AML-193 (cell line): Measurements from ENCODE around the gene UBL4A.

ENCODE experiments used
- DNase-seq, 2 experiments: peaks; one replicate each; lab custom pipeline; 2025; lab: John Stamatoyannopoulos, UW

UBL4A gene

DNA sequence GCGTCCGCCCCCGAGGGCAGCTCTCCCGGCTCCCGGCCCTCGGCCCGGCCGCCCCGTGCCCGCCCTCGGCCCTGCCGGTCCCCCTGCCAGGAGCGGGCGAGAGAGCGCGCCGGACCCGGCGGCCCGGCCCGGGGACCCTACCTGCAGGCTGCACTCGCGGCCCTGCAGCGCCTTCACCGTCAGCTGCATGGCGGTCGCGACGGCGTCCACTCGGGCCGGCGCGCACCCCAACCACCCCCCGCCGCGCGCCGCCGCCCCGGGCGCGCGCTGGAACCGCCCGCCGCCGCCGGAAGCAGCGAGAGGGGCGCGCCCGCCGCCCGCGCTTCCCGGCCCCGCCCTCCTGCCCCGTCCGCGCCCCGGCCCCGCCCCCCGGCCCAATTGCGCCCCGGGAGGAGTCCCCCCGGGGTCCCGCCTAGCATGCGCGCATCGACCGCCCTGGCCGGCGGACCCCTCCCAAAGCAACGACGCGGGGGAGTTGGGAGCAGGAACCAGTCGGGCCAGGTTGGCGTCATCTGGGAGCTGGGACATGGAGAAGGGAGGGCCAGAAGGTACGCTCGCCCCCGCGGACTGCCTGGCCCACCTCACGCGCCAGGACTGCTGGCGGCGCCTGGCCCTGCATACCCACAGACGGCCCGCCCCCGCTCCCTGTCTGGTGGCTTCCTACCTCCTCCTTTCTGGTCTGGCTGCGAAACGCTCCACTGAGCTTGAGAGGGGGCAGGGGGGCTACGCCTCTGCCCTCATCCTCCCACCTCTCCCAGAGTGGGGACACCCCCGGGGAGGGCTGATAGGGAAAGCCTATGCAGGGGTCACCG, at the start of gene UBL4A:
Gene UBL4A, minus strand, starts transcription at position 220 of the 812 bp plus-strand sequence. Its CDS starts 31 bp downstream, at position 189.
- DNase-seq = peak in 1 of 2 experiments; percentile 4

DNA sequence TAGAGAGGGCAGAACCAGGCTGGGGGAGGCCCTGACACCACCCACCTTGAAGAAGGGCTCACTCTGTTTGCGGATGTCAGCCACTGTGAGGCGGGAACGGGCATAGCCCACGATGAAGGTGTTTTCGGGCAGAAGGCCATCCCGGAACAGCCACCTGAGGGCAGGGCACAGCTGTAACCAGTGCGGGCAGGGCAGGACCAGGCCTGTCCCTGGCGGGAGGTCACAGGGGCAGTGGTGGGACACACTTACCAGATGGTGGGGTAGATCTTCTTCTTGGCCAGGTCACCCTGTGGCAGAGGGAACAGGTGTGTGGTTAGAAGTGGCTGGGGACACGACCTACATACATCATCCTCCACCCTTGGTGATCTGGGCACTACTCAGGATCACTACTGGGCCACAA, 49.5 kb upstream of the UBL4A start:
- DNase-seq = no peak

DNA sequence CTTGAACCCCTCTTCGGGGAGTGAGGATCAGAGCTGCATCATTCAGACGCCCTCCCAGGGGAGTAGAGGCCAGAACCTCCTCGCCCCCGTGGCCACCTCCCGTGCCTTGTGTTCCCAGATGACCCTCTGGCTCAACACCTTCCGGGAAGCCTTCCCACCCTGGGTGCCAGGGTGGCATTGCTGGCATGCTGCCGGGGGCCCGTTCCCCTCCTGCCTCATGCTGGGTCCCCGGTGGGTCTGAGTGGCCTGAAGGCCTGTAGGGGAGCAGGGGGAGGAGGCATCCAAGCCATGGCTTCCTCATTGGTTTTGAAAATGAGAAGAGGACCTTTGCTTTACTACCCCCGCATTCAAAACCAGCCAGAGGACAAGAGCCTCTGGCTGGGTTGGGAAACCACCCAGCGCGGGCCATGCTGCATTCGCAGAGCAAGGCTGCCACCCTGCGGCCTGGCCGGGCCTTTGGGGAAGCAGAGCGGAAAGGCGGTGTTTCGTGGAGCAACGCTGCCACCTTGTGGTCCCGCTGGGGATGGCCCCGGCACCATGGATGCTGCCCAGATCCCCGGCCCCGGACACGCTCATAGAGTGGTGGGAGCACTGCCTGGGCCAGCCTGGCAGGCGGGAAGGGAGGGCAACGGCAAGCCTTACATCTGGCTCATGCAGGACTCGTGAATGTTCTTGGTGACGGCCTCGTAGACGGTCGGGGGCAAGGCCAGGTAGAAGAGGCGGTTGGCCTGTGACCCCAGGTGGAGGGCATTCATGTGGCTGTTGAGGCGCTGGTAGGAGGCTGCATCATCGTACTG, 48.3 kb upstream of the UBL4A start:
- peak; percentile 63 to 68 for DNase-seq

DNA sequence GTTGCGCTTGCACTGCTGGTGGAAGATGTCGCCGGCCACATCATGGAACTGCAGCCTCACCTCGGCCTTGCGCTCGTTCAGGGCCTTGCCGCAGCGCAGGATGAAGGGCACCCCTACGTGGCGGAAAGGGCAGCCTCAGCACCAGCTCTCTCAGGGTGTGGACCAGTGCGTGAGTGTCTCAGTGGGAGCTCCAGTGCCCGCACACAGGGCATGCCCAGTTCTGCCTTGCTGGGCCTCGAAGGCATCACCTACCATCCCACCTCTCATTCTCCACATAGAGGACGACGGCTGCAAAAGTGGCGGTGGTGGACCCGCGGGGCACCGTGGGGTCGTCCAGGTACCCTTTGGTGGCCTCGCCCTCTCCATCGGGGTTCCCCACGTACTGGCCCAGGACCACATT, 46.3 kb upstream of the UBL4A start:
- no peak for DNase-seq

DNA sequence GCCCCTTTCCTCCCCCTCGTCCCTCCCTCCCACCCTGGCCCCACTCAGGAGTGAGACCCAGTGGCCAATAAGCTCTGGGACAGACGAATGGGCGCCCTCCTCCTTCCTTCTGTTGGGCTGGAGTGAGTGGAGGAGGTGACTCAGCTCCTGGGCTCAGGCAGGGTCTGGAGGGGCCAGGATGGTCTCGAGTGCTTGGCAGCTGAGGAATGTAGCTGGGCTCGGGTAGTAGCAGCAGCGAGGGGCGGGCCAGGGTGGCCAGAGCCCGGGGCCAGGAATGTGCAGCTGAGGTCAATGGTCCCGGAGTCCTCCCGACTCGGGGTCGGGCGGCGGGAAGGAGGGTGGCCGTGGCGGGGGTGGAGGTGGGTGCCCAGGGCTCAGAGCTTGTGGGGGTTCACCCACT, 45.2 kb upstream of the UBL4A start:
- DNase-seq = no peak

DNA sequence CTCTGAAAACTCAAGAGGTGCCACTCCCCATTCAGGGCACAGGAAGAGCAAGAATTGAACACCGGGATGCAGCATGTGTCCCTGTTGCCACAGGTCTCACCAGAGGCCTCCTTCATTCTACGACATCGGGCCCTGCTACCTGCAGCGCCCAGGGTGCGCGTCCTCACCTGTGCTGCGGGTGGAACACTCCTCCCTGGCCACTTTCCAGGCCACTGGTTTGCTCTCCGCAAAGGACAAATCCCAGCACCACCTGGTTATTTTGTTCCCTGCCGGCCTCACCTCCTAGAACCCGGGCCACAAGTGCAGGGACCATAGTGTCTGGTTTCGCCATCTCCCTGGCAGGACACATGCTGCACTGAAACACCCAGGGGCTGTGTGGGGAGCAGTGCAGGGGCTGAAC, 43.9 kb upstream of the UBL4A start:
- DNase-seq = no peak

DNA sequence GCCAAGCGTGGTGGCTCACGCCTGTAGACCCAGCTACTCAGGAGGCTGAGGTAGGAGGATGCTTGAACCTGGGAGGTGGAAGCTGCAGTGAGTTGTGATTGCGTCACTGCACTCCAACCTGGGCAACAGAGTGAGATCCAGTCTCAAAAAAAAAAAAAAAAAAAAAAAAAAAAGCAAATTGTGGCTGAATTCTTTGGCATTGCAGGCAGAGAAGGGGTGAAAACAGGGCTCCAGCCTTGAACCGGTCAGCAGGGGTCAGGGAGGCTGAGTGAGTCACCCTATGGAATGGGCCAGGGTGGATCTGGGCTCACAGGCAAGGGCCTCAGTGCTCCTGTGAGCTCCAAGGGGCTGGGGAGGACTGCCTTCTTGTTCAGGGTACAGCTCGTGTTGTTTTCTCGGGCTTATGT, 42.8 kb upstream of the UBL4A start:
- no peak for DNase-seq

DNA sequence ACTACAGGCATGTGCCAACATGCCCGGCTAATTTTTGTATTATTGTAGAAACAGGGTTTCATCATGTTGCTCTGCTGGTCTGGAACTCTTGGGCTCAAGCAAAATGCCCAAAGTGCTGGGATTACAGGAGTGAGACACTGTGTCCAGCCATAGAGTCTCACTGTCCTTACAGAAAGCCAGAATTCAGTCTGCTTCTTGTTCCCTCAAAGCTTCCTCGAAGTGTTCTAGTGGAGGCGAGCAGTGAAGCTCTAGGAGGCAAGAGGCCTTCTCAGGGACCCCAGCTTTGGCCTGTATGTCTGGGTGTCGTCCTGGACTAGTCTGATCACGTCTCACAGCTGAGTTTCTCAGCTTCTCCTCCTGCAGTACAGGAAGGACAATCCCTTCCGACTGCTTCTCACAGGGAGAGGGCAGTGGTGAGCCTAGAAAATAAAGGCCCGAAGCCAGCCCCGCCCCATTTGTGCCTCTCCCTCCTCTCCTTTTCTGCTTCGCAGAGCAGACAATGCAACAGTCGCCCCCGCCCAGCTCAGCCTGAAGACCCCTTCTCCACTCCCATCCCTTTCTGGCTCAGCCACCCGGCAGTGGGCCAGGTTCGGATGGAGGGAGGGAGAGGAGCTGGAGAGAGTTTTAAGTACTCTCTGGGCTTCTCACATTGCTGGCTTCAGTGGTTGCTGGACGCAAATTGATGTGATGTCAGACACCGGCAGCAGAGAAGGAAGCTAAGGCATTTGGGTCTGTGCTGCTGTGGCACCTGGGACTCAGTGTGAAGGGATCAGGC, 40.7 kb upstream of the UBL4A start:
- peak; percentile 29 to 40 for DNase-seq

DNA sequence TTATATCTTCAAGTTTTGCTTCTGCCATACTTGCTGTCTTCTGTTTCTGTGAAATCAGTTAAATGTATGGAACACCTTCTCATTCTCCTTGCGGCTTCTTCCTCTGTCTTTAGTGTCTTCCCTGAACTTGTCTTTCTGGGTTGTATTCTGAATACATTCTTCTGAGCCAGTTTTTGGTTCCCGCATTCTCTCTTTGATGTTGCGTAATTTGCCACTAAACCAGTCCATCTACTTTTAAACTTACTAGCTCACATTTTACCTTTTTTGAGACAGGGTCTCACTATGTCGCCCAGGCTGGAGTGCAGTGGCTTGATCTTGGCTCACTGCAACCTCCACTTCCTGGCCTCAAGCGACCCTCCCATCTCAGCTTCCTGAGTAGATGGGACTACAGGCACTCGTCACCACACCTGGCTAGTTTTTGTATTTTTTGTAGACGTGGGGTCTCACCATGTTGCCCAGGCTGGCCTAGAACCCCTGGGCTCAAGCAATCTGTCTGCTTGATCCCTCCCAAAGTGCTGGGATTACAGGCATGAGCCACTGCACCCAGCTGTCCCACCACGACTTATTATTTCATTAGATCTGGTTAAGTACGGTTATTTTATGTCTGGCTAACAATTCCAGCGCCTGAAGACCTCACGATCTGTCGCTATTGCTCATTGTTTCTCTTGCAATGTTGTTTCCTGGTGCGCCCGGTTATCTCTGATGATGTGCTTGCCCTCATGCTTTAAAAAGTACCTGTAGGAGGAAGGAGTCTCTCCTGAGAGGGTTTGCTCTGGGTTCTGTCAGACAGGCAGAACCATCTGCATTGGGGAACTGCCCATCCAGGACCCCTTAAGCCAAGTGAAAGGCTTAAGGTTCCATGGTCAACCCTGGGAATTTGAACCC, 39.4 kb upstream of the UBL4A start:
- DNase-seq = no peak

DNA sequence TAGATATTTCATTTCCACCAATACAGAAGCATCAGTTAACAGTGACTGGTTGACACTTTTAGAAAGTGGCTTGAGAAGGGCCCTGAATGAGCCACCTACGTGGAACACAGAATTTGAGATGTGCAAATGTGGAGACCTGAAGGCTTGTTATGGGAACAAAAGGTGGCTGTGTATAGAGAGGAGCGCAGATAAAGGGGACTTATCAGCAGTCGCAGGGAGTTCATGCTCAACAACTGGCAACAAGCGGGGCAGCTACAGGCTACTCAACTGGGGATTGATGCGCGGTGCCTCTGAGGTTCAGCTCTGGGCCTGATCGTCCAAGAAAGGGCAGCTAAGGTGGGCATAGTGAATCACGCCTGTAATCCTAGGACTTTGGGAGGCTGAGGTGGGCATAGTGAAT, 33.0 kb upstream of the UBL4A start:
- no peak for DNase-seq

DNA sequence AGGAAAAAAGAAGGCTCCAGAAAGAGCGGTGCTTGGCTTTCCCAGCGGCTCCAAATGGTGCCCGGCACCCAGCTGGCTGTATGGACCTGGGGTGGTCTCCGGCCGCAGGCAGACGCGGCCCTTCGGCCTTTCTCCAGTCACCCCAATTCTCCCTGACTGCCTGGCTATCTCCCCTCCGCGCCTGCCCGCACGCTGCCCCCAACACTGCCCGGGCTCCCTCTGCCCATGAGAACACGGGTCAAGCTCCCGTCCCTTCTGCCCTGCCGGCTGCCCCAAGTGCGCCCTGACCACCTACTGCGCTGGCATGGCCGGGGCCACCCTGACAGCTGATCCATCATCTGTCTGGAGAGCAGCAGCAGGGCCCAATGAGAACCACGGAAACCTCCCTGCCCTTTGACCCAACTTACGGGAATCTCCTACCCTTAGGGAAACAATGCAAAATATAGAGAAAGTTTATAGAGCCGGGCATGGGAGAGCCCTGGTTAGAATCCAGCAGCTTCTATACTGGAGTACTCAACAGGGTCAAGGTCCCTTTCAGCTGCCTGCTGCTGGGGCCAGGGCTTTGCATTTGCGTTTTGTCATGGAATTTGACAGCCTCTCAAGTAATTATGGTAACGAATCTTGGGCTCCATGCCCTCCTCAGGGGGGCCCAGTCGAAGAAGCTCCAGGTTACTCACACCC, 30.8 kb upstream of the UBL4A start:
- DNase-seq = no peak

DNA sequence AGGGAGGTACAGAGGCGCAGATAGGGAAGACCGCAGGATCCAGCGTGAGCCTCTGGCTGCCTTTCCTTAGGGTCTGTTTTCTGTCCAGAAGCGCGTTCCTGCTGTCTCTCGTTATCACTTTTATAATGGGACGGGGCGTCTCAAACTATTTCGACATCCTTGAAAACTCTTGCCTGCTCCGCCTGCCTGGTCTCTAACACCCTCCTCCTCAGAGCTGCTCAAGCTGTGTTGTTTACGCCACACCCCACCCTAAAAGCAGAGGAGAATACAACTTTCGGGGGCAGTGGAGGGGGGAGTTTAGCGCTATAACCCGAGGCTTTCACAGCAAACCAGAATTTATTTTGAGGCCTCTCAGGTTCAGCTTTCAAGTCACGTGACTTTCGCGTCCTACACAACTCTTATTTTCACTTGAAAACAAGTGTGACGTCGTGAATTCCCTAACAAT, 30.3 kb upstream of the UBL4A start:
- no peak for DNase-seq

DNA sequence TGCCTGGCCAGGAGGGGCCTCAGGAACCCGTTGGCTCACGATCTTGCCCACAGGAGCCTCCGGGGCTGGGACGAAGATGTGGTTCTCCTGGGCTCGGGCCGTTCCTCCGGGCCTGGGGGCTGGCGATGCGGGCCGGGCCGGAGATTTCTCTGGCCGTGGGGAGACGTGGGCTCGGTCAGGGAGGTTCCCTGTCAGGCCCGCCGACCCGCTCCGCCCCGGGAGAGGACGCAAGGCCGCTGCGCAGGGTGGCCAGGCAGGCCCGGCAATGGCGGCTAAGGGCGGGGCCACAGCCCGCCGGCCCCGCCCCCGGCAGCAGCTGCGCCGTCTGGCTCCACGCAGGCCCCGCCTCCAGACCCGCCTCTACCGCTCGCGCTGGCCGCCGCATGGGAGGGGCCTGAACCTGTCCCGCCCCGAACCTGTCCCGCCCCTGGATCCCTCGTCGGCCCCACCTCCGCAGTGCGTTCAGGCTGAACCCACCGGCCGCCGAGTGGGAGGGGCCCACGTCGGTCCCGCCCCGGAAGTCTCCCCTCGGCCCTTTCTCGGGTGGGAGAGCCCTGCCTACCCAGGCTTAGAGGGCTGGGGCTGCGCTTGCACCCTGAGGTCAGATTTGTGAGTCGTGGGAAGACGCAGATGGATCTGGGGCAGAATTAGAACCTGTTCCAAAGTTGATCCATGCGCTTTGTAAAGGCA, 29.7 kb upstream of the UBL4A start, which contains the start of gene FAM3A:
Gene FAM3A, minus strand, starts transcription at position 267 of the 690 bp plus-strand sequence. CDS start 460 bp downstream, outside the sequence.
- DNase-seq = peak; percentile 59 to 67

DNA sequence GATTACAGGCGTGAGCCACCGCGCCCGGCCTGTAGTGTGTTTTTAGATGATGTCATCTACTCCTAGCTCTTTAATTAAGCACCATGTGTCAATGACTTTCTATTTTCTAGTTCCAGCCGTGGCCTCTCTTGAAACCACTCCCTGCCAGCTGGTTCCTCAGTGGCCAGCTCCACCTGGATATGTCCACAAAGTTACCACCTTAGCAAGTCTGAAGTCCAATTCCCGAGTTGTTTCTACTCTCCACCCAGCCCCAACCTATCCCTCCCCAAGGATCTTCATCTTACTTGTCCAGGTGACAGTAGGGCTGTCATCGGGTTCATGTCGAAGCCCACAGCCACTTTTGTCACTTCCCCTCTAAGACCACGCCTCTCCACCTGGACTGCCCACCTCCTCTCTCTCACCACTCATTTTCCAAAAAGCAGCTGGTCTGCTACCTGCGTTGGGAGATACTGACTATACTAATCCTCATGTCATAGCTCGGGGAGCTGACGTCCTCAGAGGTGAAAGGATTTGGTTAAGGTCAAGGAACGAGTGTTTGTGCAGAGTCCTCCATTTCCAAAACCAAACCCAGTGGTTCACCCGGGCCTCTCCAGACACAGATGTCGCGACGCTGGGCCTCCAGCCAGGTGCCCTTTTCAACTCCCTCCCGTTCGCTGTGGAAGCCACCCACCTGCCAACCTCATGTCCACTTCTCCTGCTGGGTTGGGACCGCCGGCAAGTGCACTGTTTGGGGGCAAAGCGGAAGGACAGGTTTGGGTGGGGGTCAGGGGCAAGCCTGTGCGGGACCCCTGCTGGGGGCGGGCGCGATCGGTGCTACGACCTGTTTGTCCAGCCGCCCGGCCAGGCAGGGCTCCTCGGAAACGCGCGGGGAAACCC, 28.9 kb upstream of the UBL4A start:
- no peak for DNase-seq

DNA sequence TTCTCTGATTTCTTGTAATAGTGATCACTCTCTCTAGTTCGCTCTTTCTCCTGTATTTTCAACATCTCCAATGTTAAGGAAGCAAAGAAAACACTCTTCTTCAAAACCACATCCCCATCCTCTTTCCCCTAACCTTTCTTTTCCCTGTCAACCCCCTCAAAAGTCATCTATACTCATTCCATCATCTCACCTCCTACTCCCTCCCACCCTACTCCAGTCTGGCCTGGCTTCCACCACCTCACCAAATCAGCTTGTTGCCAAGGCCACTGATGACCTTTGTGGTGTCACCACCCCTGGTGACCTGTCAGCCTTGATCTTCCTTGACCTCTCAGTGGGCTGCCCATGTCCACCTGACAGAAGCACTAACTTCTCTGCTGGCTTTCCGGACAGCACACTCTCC, 27.3 kb upstream of the UBL4A start:
- no peak for DNase-seq

DNA sequence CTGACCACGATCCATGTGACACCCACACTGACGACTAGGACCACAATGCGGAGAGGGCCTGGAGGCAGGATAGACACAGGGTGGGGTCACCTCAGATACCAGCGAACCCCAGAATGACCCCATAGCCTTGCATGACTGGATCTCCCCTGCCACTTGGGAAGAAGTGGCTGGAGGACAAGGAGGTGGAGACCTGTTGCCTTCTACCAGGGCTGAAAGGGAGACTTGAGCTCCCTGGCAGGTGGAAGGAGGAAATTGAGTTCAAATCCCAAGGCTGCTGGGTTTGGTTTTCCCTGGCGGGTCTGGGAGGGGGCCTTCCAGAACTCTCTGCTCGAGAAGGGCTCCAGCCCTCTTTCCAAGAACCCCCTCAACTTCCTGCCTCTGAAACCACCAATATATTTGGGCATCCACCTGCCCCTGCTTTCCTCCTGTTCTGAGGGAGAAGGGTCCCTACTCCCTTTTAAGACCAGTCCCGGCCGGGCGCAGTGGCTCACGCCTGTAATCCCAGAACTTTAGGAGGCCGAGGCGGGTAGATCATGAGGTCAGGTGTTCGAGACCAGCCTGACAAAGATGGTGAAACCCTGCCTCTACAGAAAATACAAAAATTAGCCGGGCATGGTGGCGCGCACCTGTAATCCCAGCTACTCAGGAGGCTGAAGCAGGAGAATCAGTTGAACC, 26.6 kb upstream of the UBL4A start:
- DNase-seq = no peak

DNA sequence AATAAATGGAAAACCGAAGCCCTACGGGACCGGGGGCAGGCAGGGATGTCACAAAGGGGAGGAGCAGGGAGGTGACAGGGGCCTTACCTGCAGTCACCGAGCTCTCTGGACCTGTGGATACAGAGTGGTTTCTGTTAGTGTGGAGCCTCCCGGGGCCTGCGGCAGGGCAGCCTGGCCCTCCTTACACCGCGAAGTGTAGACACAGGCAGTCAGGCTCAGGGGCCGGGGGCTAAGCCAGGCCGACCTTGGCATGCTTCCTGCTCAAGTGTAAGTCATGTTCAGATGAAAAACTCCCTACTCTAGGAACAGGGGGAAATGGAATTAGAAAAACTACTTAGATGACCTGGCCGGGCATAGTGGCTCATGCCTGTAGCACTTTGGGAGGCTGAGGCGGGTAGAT, 25.3 kb upstream of the UBL4A start:
- DNase-seq = no peak

DNA sequence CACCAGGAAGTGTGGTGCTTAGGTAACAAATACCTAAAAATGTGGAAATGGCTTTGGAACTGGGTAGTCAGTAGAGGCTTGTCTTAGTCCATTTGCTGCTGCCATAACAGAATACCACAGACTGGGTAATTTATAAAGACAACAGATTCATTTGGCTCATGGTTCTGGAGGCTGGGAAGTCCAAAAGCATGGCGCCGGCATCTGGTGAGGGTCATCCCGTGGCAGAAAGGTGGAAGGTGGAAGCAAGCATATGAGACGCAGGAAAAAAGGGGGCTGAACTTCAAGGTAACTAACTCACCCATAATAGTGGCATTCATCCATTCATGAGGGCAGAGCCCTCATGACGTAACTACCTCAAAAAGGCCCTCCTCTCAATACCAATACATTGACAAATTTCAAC, 23.0 kb upstream of the UBL4A start:
- DNase-seq = no peak

DNA sequence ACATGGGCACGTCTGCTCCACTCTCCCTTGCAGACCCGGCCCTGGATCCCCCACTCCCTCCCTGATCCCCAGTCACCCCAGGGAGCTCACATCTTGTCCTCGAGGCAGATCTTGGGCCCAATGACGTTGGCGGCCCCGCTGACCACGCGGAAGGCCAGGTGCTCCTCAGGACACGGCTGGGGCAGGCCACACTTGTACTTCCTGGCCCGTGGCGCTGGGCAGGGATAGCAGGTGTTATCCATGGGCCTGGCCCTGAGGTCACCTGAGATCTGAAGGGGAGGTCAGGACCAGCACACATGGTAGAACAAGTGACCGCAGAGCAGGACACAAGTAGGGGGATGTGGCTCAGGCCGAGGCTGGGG, 21.9 kb upstream of the UBL4A start:
- DNase-seq = no peak
